Endothelial cell (in vitro differentiated cells): ENCODE measurements around the gene USP13. TPM values are rescaled to one million over a fixed set of nuclear protein-coding genes. Genes with fewer than 3 reads are reported as not detected.
"Not testable (repeated sequence)": the region's sequence is repeated elsewhere in the genome, so short reads cannot be mapped to it uniquely, and the experiment has no call there.

Experiments used
- DNase-seq: peaks from one replicate; pipeline ENCODE4 v3.0.0; 2021; ENCODE audit warnings: low spot score
- H3K27ac Mint-ChIP-seq: one replicate; pipeline ENCODE4 v1.8.0; 2021; ENCODE audit warnings: mixed read lengths, inconsistent platforms; ENCODE audit not compliant: unreplicated experiment
- H3K27me3 Mint-ChIP-seq: one replicate; pipeline ENCODE4 v1.8.0; 2021; ENCODE audit warnings: mild to moderate bottlenecking, moderate library complexity, mixed read lengths, inconsistent platforms; ENCODE audit not compliant: unreplicated experiment
- H3K36me3 Mint-ChIP-seq: one replicate; pipeline ENCODE4 v1.8.0; 2021; ENCODE audit warnings: mild to moderate bottlenecking, low read depth, mixed read lengths, inconsistent platforms; ENCODE audit not compliant: unreplicated experiment
- H3K4me1 Mint-ChIP-seq: one replicate; pipeline ENCODE4 v1.8.0; 2021; ENCODE audit warnings: mild to moderate bottlenecking, mixed read lengths, inconsistent platforms; ENCODE audit not compliant: unreplicated experiment
- H3K4me3 Mint-ChIP-seq: one replicate; pipeline ENCODE4 v1.8.0; 2021; ENCODE audit warnings: mild to moderate bottlenecking, mixed read lengths, inconsistent platforms; ENCODE audit not compliant: unreplicated experiment
- H3K9me3 Mint-ChIP-seq: one replicate; pipeline ENCODE4 v1.8.0; 2021; ENCODE audit warnings: mixed read lengths, inconsistent platforms; ENCODE audit not compliant: unreplicated experiment
- CTCF ChIP-seq: fragments of 200-600 bp; sonication (generic); IDR thresholded peaks from one replicate; pipeline ENCODE4 v1.5.0; 2021; ENCODE audit warnings: antibody characterized with exemption; ENCODE audit not compliant: unreplicated experiment
- total RNA-seq: library from RNA; stranded (reverse); fragmentation: NEBNext Ultra II Directional; extraction: Animal tissue kit (Norgen Biotek cat#: 25700); gene quantifications from one replicate; pipeline ENCODE4 v1.2.1, GENCODE V29; 2021; ENCODE audit not compliant: unreplicated experiment

Gene USP13
- total RNA-seq, 1 donor from 2014 or later = 18.9 TPM

- H3K4me3 Mint-ChIP-seq = no peak overlapping the region
- peaks cover 15% of the 10 kb centered on the region for H3K4me1 Mint-ChIP-seq
- no peak overlapping the region for H3K27ac Mint-ChIP-seq
- DNase-seq = no peak
- peaks cover 7% of the 10 kb centered on the region for H3K36me3 Mint-ChIP-seq
- TF ChIP-seq CTCF = no peak
- peaks cover 9% of the 10 kb centered on the region for H3K27me3 Mint-ChIP-seq
- H3K9me3 Mint-ChIP-seq = no peaks in the 10 kb centered on the region
Observed at GRCh38 chr3:179677884-179678283, 25.0 kb downstream of the USP13 start.

- Mint-ChIP-seq H3K27me3 (no peaks in the 10 kb centered on the region), H3K4me3 (no peak overlapping the region), H3K4me1 (peaks cover 19% of the 10 kb centered on the region), H3K27ac (no peak overlapping the region), H3K9me3 (no peaks in the 10 kb centered on the region), H3K36me3 (peaks cover 7% of the 10 kb centered on the region)
- DNase-seq = no peak
- TF ChIP-seq CTCF = no peak
Observed at GRCh38 chr3:179681492-179682263, 28.8 kb downstream of the USP13 start.

- Mint-ChIP-seq H3K4me1 (peaks cover 19% of the 10 kb centered on the region), H3K27me3 (no peaks in the 10 kb centered on the region), H3K9me3 (no peaks in the 10 kb centered on the region), H3K4me3 (no peak overlapping the region), H3K27ac (no peak overlapping the region), H3K36me3 (peaks cover 7% of the 10 kb centered on the region)
- no peak for DNase-seq
- no peak for TF ChIP-seq CTCF
Observed at GRCh38 chr3:179682426-179683080, 29.7 kb downstream of the USP13 start.

GRCh38 chr3:179683286-179683685 lies 30.4 kb downstream of the USP13 start:
- not testable (repeated sequence) for H3K4me3 Mint-ChIP-seq

GRCh38 chr3:179687967-179688535 lies 35.2 kb downstream of the USP13 start:
- H3K4me3 Mint-ChIP-seq = no peak overlapping the region
- H3K4me1 Mint-ChIP-seq = peaks cover 6% of the 10 kb centered on the region
- TF ChIP-seq CTCF = no peak
- H3K27ac Mint-ChIP-seq = no peak overlapping the region
- no peak for DNase-seq
- H3K27me3 Mint-ChIP-seq = no peaks in the 10 kb centered on the region
- H3K9me3 Mint-ChIP-seq = no peaks in the 10 kb centered on the region
- H3K36me3 Mint-ChIP-seq = peaks cover 26% of the 10 kb centered on the region

More at GRCh38 chr3:179683286-179683685, 30.4 kb downstream of the USP13 start:
- H3K4me1 Mint-ChIP-seq = peaks cover 19% of the 10 kb centered on the region
- H3K27me3 Mint-ChIP-seq, H3K36me3 Mint-ChIP-seq, H3K27ac Mint-ChIP-seq, DNase-seq, H3K9me3 Mint-ChIP-seq: not testable (repeated sequence)
